Endodermal cell (in vitro differentiated cells): ENCODE measurements around the gene HOXA5. TPM values are rescaled to one million over a fixed set of nuclear protein-coding genes. Genes with fewer than 3 reads are reported as not detected.

Source experiments
- DNase-seq: peaks from one replicate; pipeline ENCODE4 v3.0.0-alpha.2; 2017
- H3K27ac ChIP-seq: 2 replicates; pipeline ENCODE4 v1.5.1; 2013; ENCODE audit warnings: mild to moderate bottlenecking, low read depth, low read length, moderate library complexity
- H3K27me3 ChIP-seq: 2 replicates; pipeline ENCODE4 v1.6.1; 2013; ENCODE audit warnings: mild to moderate bottlenecking, low read length, moderate library complexity; ENCODE audit not compliant: insufficient read depth, control insufficient read depth, poor library complexity, severe bottlenecking
- H3K36me3 ChIP-seq: 2 replicates; pipeline ENCODE4 v1.7.0; 2013; ENCODE audit warnings: mild to moderate bottlenecking, low read length, moderate library complexity; ENCODE audit not compliant: control insufficient read depth, insufficient read depth
- H3K4me1 ChIP-seq: one replicate; pipeline ENCODE4 v1.7.0; 2013; ENCODE audit warnings: low read length; ENCODE audit not compliant: control insufficient read depth, insufficient read depth
- H3K4me3 ChIP-seq: 2 replicates; pipeline ENCODE4 v1.5.1; 2013; ENCODE audit warnings: mild to moderate bottlenecking, low read length, moderate library complexity
- H3K9ac ChIP-seq: 2 replicates; pipeline ENCODE4 v1.6.1; 2013; ENCODE audit warnings: mild to moderate bottlenecking, low read length, moderate library complexity; ENCODE audit not compliant: poor library complexity, severe bottlenecking; ENCODE audit errors: extremely low read depth
- H3K9me3 ChIP-seq: 2 replicates; pipeline ENCODE4 v1.6.1; 2013; ENCODE audit warnings: mild to moderate bottlenecking, low read length, moderate library complexity; ENCODE audit not compliant: control insufficient read depth
- H3K27ac Mint-ChIP-seq: 2 replicates; pipeline ENCODE4 v1.8.0; 2020; ENCODE audit warnings: mixed read lengths
- H3K27me3 Mint-ChIP-seq: 2 replicates; pipeline ENCODE4 v1.8.0; 2021; ENCODE audit warnings: mild to moderate bottlenecking, mixed read lengths; ENCODE audit not compliant: insufficient read depth
- H3K36me3 Mint-ChIP-seq: 2 replicates; pipeline ENCODE4 v1.8.0; 2020; ENCODE audit warnings: low read depth, mixed read lengths
- H3K4me1 Mint-ChIP-seq: 2 replicates; pipeline ENCODE4 v1.8.0; 2020; ENCODE audit warnings: mixed read lengths
- H3K4me3 Mint-ChIP-seq: 2 replicates; pipeline ENCODE4 v1.8.0; 2020; ENCODE audit warnings: mild to moderate bottlenecking, moderate library complexity, mixed read lengths
- H3K9me3 Mint-ChIP-seq: 2 replicates; pipeline ENCODE4 v1.8.0; 2020; ENCODE audit warnings: mild to moderate bottlenecking, mixed read lengths
- CTCF ChIP-seq: fragments of 200-600 bp; sonication (generic); conservative IDR thresholded peaks from 2 replicates; pipeline ENCODE4 v1.5.0; 2021; ENCODE audit warnings: antibody characterized with exemption, mild to moderate bottlenecking
- WGBS, 2 experiments: methylation state at CpG; one replicate each; pipeline versions ENCODE4 v1.1.5 to v1.1.7; 2013; ENCODE audit warnings: missing lambda C conversion rate in 2 of 2, mixed read lengths in 1 of 2; ENCODE audit not compliant: insufficient coverage in 1 of 2, insufficient read length in 1 of 2; 5-methylcytosine and 5-hydroxymethylcytosine counted together
- total RNA-seq, 2 donors: library from RNA; stranded (reverse); fragmentation: NEBNext Ultra II Directional in 1 of 2; extraction: Animal tissue kit (Norgen Biotek cat#: 25700) in 1 of 2; gene quantifications; 2 replicates in 1 of 2; 3 replicates in 1 of 2; pipeline ENCODE4 v1.2.1, GENCODE V29; 2021

The HOXA5 gene
- total RNA-seq, 2 donors from 2014 or later = not detected

- DNase-seq = no peak
- TF ChIP-seq CTCF = no peak
- Histone ChIP-seq H3K27me3 (peaks cover 99% of the 10 kb centered on the region), H3K27ac (no peak overlapping the region), H3K9me3 (peaks cover 7% of the 10 kb centered on the region), H3K4me1 (no peaks in the 10 kb centered on the region), H3K4me3 (no peak overlapping the region), H3K9ac (no peak overlapping the region), H3K36me3 (no peaks in the 10 kb centered on the region)
- Mint-ChIP-seq H3K27ac (no peak overlapping the region), H3K4me1 (no peaks in the 10 kb centered on the region), H3K27me3 (peaks cover 97% of the 10 kb centered on the region), H3K4me3 (no peak overlapping the region), H3K36me3 (no peaks in the 10 kb centered on the region), H3K9me3 (no peaks in the 10 kb centered on the region)
- 25 to 26% methylated on average over 6 of the region's 6 CpGs for WGBS, 2 experiments
Measured at GRCh38 chr7:27132978-27133377, 10.5 kb downstream of the HOXA5 start.

DNA sequence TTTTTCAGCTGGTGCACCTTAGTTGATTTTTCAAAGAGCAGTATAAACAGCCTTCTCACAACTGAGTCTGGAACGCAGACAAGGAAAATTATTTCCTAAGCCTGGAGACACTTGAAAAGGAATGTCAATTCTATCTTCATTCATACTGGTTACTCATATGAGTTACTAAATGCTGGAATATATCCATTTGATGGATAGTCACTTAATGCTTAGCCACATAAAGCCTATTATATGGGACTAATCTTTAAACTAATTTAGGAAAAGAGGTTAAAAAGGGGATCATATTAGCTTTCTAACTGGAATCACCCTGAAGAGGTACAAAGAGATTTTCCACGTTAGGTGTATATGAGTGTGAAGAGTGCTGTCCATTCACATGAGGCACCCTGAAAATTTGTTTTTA lies 11.3 kb downstream of the HOXA5 start:
- no peak overlapping the region for H3K4me3 Mint-ChIP-seq
- Histone ChIP-seq H3K4me3 (no peak overlapping the region), H3K4me1 (no peaks in the 10 kb centered on the region), H3K9me3 (peaks cover 7% of the 10 kb centered on the region), H3K36me3 (no peaks in the 10 kb centered on the region), H3K27me3 (peaks cover 99% of the 10 kb centered on the region), H3K27ac (no peak overlapping the region), H3K9ac (no peak overlapping the region)
- H3K27me3 Mint-ChIP-seq = peaks cover 97% of the 10 kb centered on the region
- H3K27ac Mint-ChIP-seq = no peak overlapping the region
- WGBS, 2 experiments = 34 to 40% methylated on average over 1 to 2 of the region's 2 CpGs
- no peak for TF ChIP-seq CTCF
- no peaks in the 10 kb centered on the region for H3K4me1 Mint-ChIP-seq
- DNase-seq = no peak
- no peaks in the 10 kb centered on the region for H3K9me3 Mint-ChIP-seq
- H3K36me3 Mint-ChIP-seq = no peaks in the 10 kb centered on the region

GRCh38 chr7:27131390-27131819 lies 12.1 kb downstream of the HOXA5 start:
- 3 to 9% methylated on average over 9 to 12 of the region's 12 CpGs for WGBS, 2 experiments
- Mint-ChIP-seq H3K4me3 (peak overlapping the region; percentile 39), H3K27me3 (peaks cover 97% of the 10 kb centered on the region), H3K36me3 (no peaks in the 10 kb centered on the region), H3K27ac (no peak overlapping the region), H3K4me1 (no peaks in the 10 kb centered on the region), H3K9me3 (no peaks in the 10 kb centered on the region)
- Histone ChIP-seq H3K4me3 (peak overlapping the region; percentile 66), H3K27me3 (peaks cover 99% of the 10 kb centered on the region), H3K9me3 (peaks cover 7% of the 10 kb centered on the region), H3K4me1 (no peaks in the 10 kb centered on the region), H3K9ac (no peak overlapping the region), H3K36me3 (no peaks in the 10 kb centered on the region), H3K27ac (no peak overlapping the region)
- TF ChIP-seq CTCF = no peak
- no peak for DNase-seq
